PFSK-1 (cell line): Measurements from ENCODE around the gene ICOSLG.

Source experiments
- POLR2AphosphoS5 ChIP-seq: IDR thresholded peaks from 2 replicates; pipeline ENCODE4 v1.6.1; 2012; ENCODE audit warnings: low read depth, mild to moderate bottlenecking, control low read depth, low read length, moderate library complexity
- SIN3A ChIP-seq: IDR thresholded peaks from 2 replicates; pipeline ENCODE4 v1.6.1; 2012; ENCODE audit warnings: mild to moderate bottlenecking, low read length, moderate library complexity, borderline replicate concordance; ENCODE audit not compliant: insufficient read depth

DNA sequence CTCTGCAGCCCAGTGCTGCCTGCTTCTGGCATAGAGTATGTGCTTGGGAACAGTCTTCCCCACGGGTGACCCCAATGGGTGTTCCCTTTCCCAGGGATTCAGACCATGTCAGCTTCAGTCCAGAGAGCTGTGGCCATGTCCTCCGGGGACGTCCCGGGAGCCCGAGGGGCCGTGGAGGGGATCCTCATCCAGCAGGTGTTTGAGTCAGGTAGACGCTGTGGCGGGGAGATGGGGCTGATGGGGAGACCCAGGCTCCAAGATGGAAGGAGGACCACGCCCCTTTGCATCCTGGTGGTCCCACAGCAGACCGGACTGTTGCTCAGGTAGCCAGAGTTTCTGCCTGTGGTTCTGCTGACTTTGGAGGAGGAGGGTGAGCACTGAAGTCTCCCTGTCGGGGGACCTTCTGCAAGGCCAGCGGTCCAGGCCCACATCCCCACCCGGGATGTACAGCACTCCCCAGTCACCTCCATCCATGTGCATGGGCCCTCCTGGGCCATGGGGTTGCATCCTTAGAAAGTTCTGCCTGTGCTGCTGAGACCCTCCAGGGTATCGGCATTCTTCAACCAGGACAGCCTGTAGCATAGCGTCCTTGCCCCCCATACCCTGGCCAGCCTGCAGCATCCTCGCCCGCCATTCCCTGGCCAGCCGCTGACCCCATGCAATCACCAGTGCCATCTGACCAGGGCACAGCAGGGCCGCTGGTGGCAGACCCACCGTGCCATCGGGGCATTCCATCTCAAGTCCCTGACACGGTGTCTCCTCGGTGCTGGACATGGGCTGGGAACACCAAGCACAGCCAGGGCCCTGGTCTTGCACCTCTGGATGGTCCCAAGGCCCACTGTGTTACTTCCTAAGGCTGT, 47.7 kb upstream of the ICOSLG start:
- TF ChIP-seq SIN3A = no peak
- no peak for TF ChIP-seq POLR2AphosphoS5
